WTC11 (cell line): ENCODE results near the gene MLYCD. TPM values are rescaled to one million over a fixed set of nuclear protein-coding genes. Genes with fewer than 3 reads are reported as not detected.

Source experiments
- ATAC-seq: fragments of 200-7000 bp; cut with Tn5 transposase; 2 replicates; pipeline ENCODE4 v1.10.0; 2021; ENCODE audit warnings: mild to moderate bottlenecking, moderate library complexity
- CTCF ChIA-PET: fragments of 300-600 bp; sonication (Branson Sonifier 250); formaldehyde crosslinking; loops from one replicate; lab custom pipeline; 2021; ENCODE audit warnings: antibody characterized with exemption; lab: Charles Lee
- POLR2A ChIA-PET: fragments of 350-600 bp; sonication (Branson Sonifier 250); formaldehyde crosslinking; loops from one replicate; lab custom pipeline; 2021; ENCODE audit warnings: antibody characterized with exemption; lab: Charles Lee
- DNase-seq: peaks from one replicate; pipeline ENCODE4 v3.0.0; 2021; ENCODE audit warnings: low spot score
- H3K27ac Mint-ChIP-seq: 2 replicates; pipeline ENCODE4 v1.8.0; 2021; ENCODE audit warnings: mixed read lengths
- H3K27me3 Mint-ChIP-seq: 2 replicates; pipeline ENCODE4 v1.8.0; 2021; ENCODE audit warnings: low read depth, mild to moderate bottlenecking, moderate library complexity, mixed read lengths
- H3K36me3 Mint-ChIP-seq: 2 replicates; pipeline ENCODE4 v1.8.0; 2021; ENCODE audit warnings: mixed read lengths
- H3K4me1 Mint-ChIP-seq: 2 replicates; pipeline ENCODE4 v1.8.0; 2022; ENCODE audit warnings: mixed read lengths
- H3K4me3 Mint-ChIP-seq: 2 replicates; pipeline ENCODE4 v1.8.0; 2021; ENCODE audit warnings: mild to moderate bottlenecking, moderate library complexity, mixed read lengths
- H3K9me3 Mint-ChIP-seq: 2 replicates; pipeline ENCODE4 v1.8.0; 2021; ENCODE audit warnings: mixed read lengths
- ATF1 ChIP-seq: sonication (generic); formaldehyde crosslinking; IDR thresholded peaks from 2 replicates; pipeline ENCODE4 v1.8.1; 2023; ENCODE audit warnings: mild to moderate bottlenecking, moderate library complexity, missing genetic modification reagents
- CREM ChIP-seq: sonication (generic); formaldehyde crosslinking; IDR thresholded peaks from 2 replicates; pipeline ENCODE4 v1.8.1; 2022; ENCODE audit warnings: mild to moderate bottlenecking, missing genetic modification reagents, moderate library complexity
- ELF4 ChIP-seq: sonication (generic); formaldehyde crosslinking; IDR thresholded peaks from 2 replicates; pipeline ENCODE4 v1.8.1; 2022; ENCODE audit warnings: low read depth, mild to moderate bottlenecking, moderate library complexity, missing genetic modification reagents
- FOXK1 ChIP-seq: sonication (generic); formaldehyde crosslinking; IDR thresholded peaks from 2 replicates; pipeline ENCODE4 v1.8.0; 2022; ENCODE audit warnings: mild to moderate bottlenecking, moderate library complexity, missing genetic modification reagents
- HMGA2 ChIP-seq: fragments of 250-450 bp; sonication (Bioruptor Pico); IDR thresholded peaks from 2 replicates; pipeline ENCODE4 v1.4.0; 2021; ENCODE audit warnings: mild to moderate bottlenecking, moderate library complexity
- IRF2 ChIP-seq: sonication (generic); formaldehyde crosslinking; IDR thresholded peaks from 2 replicates; pipeline ENCODE4 v1.8.0; 2022; ENCODE audit warnings: low read depth, missing genetic modification reagents, borderline replicate concordance
- NR2C2 ChIP-seq: sonication (generic); formaldehyde crosslinking; IDR thresholded peaks from 2 replicates; pipeline ENCODE4 v1.8.0; 2022; ENCODE audit warnings: mild to moderate bottlenecking, missing genetic modification reagents
- OVOL2 ChIP-seq: fragments of 250-450 bp; sonication (Bioruptor Pico); IDR thresholded peaks from 2 replicates; pipeline ENCODE4 v1.9.0; 2021; ENCODE audit warnings: mild to moderate bottlenecking, borderline replicate concordance
- SMAD3 ChIP-seq: sonication (generic); formaldehyde crosslinking; IDR thresholded peaks from 2 replicates; pipeline ENCODE4 v1.8.0; 2022; ENCODE audit warnings: missing genetic modification reagents, mild to moderate bottlenecking, borderline replicate concordance
- TCF7 ChIP-seq: sonication (generic); formaldehyde crosslinking; IDR thresholded peaks from 2 replicates; pipeline ENCODE4 v1.8.0; 2022; ENCODE audit warnings: mild to moderate bottlenecking, low read depth, missing genetic modification reagents, moderate library complexity
- TEAD1 ChIP-seq: sonication (generic); formaldehyde crosslinking; IDR thresholded peaks from 2 replicates; pipeline ENCODE4 v1.8.0; 2022; ENCODE audit warnings: mild to moderate bottlenecking, missing genetic modification reagents
- ZNF317 ChIP-seq: sonication (generic); formaldehyde crosslinking; IDR thresholded peaks from 2 replicates; pipeline ENCODE4 v1.8.1; 2023; ENCODE audit warnings: low read depth, mild to moderate bottlenecking, moderate library complexity, missing genetic modification reagents, borderline replicate concordance
- ZNF416 ChIP-seq: fragments of 250-450 bp; sonication (Bioruptor Pico); IDR thresholded peaks from 2 replicates; pipeline ENCODE4 v1.9.0; 2021; ENCODE audit warnings: mild to moderate bottlenecking, inconsistent platforms
- total RNA-seq: library from RNA; stranded (reverse); gene quantifications from 3 replicates; pipeline ENCODE4 v1.2.3, GENCODE V29; 2021
- TF ChIP-seq, protein P1 (sequence below): sonication (generic); formaldehyde crosslinking; IDR thresholded peaks from 2 replicates; pipeline ENCODE4 v1.8.0; 2023; ENCODE audit warnings: missing genetic modification reagents
- TF ChIP-seq, protein P2 (sequence below): sonication (generic); formaldehyde crosslinking; IDR thresholded peaks from 2 replicates; pipeline ENCODE4 v1.8.1; 2023; ENCODE audit warnings: mild to moderate bottlenecking, missing genetic modification reagents
- TF ChIP-seq, protein P3 (sequence below): sonication (generic); formaldehyde crosslinking; IDR thresholded peaks from 2 replicates; pipeline ENCODE4 v1.8.1; 2023; ENCODE audit warnings: mild to moderate bottlenecking, moderate library complexity, missing genetic modification reagents
- TF ChIP-seq, protein P4 (sequence below): sonication (generic); formaldehyde crosslinking; IDR thresholded peaks from 2 replicates; pipeline ENCODE4 v1.8.1; 2022; ENCODE audit warnings: mild to moderate bottlenecking, moderate library complexity, missing genetic modification reagents
- TF ChIP-seq, protein P5 (sequence below): sonication (generic); formaldehyde crosslinking; IDR thresholded peaks from 2 replicates; pipeline ENCODE4 v1.8.1; 2023; ENCODE audit warnings: mild to moderate bottlenecking, missing genetic modification reagents, moderate library complexity
- TF ChIP-seq, protein P6 (sequence below): sonication (generic); formaldehyde crosslinking; IDR thresholded peaks from 2 replicates; pipeline ENCODE4 v1.8.0; 2022; ENCODE audit warnings: mild to moderate bottlenecking, missing genetic modification reagents

MLYCD gene
- total RNA-seq, 1 experiment from 2014 or later, result 6.3 TPM

DNA sequence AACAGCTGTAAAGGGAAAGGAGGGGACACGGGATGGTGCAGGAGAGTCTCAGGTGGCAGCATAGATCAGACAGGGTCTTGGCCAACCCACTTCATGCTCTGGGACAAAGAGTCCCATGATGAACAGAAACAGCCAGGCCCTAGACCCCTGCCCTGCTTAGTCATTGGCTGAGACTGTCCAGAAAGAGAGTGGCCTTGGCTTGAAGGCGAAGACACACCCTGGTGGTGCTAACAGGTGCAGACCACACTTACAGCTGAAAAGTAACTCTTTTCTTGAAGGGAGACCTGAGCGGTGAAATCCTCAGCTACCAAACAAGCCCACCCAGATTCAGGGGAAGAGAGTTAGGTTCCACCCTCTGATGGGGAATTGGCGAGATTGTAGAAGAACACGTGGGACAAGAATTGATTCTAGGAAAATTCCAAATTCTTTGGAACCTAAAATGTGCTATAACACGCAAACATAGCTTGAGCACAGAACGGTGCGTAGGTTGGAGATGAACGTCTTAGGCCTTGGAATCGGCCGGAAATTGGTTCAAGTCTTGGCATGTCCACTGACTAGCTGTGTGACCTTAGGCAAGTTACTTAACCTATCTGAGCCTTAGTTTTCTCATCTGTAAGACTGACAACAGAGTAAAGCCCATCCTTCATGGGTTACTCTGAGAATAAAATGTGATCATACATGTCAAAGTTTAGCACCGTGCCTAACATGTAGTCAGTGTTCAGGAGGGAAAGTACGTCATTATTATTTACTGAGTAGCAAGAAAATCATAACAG, 12.5 kb upstream of the MLYCD start:
- Mint-ChIP-seq H3K27ac (no peak overlapping the region; the same call in 1 of the 2 replicates), H3K4me1 (peaks cover 13% of the 10 kb centered on the region), H3K36me3 (0 out of 2 replicates have a peak, but pooled peaks cover under 1% of the 10 kb centered on the region), H3K9me3 (peaks cover 18% of the 10 kb centered on the region), H3K4me3 (no peak overlapping the region)
- POLR2A ChIA-PET, result no interaction called here
- ATAC-seq, result peak; percentile 55
- DNase-seq, result no peak
- TF ChIP-seq, protein P1, sequence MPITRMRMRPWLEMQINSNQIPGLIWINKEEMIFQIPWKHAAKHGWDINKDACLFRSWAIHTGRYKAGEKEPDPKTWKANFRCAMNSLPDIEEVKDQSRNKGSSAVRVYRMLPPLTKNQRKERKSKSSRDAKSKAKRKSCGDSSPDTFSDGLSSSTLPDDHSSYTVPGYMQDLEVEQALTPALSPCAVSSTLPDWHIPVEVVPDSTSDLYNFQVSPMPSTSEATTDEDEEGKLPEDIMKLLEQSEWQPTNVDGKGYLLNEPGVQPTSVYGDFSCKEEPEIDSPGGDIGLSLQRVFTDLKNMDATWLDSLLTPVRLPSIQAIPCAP (CRISPR knock-in tag), result no peak
- no peak for TF ChIP-seq TEAD1 (CRISPR knock-in tag)
- TF ChIP-seq ELF4 (CRISPR knock-in tag), result no peak
- TF ChIP-seq TCF7, result no peak
- TF ChIP-seq, protein P2, sequence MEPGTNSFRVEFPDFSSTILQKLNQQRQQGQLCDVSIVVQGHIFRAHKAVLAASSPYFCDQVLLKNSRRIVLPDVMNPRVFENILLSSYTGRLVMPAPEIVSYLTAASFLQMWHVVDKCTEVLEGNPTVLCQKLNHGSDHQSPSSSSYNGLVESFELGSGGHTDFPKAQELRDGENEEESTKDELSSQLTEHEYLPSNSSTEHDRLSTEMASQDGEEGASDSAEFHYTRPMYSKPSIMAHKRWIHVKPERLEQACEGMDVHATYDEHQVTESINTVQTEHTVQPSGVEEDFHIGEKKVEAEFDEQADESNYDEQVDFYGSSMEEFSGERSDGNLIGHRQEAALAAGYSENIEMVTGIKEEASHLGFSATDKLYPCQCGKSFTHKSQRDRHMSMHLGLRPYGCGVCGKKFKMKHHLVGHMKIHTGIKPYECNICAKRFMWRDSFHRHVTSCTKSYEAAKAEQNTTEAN (CRISPR knock-in tag), result no peak
- TF ChIP-seq FOXK1 (CRISPR knock-in tag), result no peak
- TF ChIP-seq, protein P3, sequence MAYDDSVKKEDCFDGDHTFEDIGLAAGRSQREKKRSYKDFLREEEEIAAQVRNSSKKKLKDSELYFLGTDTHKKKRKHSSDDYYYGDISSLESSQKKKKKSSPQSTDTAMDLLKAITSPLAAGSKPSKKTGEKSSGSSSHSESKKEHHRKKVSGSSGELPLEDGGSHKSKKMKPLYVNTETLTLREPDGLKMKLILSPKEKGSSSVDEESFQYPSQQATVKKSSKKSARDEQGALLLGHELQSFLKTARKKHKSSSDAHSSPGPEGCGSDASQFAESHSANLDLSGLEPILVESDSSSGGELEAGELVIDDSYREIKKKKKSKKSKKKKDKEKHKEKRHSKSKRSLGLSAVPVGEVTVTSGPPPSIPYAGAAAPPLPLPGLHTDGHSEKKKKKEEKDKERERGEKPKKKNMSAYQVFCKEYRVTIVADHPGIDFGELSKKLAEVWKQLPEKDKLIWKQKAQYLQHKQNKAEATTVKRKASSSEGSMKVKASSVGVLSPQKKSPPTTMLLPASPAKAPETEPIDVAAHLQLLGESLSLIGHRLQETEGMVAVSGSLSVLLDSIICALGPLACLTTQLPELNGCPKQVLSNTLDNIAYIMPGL (CRISPR knock-in tag), result no peak
- TF ChIP-seq, protein P4, sequence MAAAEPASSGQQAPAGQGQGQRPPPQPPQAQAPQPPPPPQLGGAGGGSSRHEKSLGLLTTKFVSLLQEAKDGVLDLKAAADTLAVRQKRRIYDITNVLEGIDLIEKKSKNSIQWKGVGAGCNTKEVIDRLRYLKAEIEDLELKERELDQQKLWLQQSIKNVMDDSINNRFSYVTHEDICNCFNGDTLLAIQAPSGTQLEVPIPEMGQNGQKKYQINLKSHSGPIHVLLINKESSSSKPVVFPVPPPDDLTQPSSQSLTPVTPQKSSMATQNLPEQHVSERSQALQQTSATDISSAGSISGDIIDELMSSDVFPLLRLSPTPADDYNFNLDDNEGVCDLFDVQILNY (CRISPR knock-in tag), result no peak
- no peak for TF ChIP-seq ZNF317 (CRISPR knock-in tag)
- no peak for TF ChIP-seq ATF1 (CRISPR knock-in tag)
- no peak for TF ChIP-seq NR2C2 (CRISPR knock-in tag)
- TF ChIP-seq IRF2, result no peak
- no peak for TF ChIP-seq HMGA2 (CRISPR knock-in tag)
- TF ChIP-seq, protein P5, sequence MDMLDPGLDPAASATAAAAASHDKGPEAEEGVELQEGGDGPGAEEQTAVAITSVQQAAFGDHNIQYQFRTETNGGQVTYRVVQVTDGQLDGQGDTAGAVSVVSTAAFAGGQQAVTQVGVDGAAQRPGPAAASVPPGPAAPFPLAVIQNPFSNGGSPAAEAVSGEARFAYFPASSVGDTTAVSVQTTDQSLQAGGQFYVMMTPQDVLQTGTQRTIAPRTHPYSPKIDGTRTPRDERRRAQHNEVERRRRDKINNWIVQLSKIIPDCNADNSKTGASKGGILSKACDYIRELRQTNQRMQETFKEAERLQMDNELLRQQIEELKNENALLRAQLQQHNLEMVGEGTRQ (CRISPR knock-in tag), result no peak
- TF ChIP-seq, protein P6, sequence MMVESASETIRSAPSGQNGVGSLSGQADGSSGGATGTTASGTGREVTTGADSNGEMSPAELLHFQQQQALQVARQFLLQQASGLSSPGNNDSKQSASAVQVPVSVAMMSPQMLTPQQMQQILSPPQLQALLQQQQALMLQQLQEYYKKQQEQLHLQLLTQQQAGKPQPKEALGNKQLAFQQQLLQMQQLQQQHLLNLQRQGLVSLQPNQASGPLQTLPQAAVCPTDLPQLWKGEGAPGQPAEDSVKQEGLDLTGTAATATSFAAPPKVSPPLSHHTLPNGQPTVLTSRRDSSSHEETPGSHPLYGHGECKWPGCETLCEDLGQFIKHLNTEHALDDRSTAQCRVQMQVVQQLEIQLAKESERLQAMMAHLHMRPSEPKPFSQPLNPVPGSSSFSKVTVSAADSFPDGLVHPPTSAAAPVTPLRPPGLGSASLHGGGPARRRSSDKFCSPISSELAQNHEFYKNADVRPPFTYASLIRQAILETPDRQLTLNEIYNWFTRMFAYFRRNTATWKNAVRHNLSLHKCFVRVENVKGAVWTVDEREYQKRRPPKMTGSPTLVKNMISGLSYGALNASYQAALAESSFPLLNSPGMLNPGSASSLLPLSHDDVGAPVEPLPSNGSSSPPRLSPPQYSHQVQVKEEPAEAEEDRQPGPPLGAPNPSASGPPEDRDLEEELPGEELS (CRISPR knock-in tag), result no peak
- TF ChIP-seq OVOL2 (CRISPR knock-in tag), result no peak
- no peak for TF ChIP-seq CREM (CRISPR knock-in tag)
- no peak for TF ChIP-seq ZNF416 (CRISPR knock-in tag)
- TF ChIP-seq SMAD3, result no peak
- TF ChIP-seq, all 79 proteins: peak for 0
- peaks cover 4% of the 10 kb centered on the region for H3K27me3 Mint-ChIP-seq
- CTCF ChIA-PET, result interaction anchor here (0.6 to 3.2 kb wide), 19 partner anchors 11 to 486 kb away, joined by 3 to 29 read pairs (median 3); no protein-coding TSS in a partner anchor
